Neural progenitor cell (in vitro differentiated cells): ENCODE measurements around the gene SLC16A5. TPM values are rescaled to one million over a fixed set of nuclear protein-coding genes. Genes with fewer than 3 reads are reported as not detected.
"Not testable (repeated sequence)": the region's sequence is repeated elsewhere in the genome, so short reads cannot be mapped to it uniquely, and the experiment has no call there.

Experiments
- DNase-seq: peaks from one replicate; pipeline ENCODE4 v3.0.0-alpha.2; 2016; ENCODE audit warnings: low spot score
- H2AFZ ChIP-seq: fragments of 200-600 bp; sonication (generic); replicated peaks from 2 replicates; pipeline ENCODE4 v1.6.1; 2016; ENCODE audit warnings: antibody characterized with exemption
- H3F3A ChIP-seq: fragments of 200-600 bp; sonication (generic); 2 replicates; pipeline ENCODE4 v1.6.1; 2016; ENCODE audit warnings: antibody characterized with exemption, low read depth
- H3K27ac ChIP-seq: fragments of 200-600 bp; sonication (generic); 2 replicates; pipeline ENCODE4 v1.5.1; 2016; ENCODE audit warnings: mild to moderate bottlenecking
- H3K27me3 ChIP-seq: fragments of 200-600 bp; sonication (generic); 2 replicates; pipeline ENCODE4 v1.6.1; 2016; ENCODE audit warnings: mild to moderate bottlenecking, moderate library complexity
- H3K36me3 ChIP-seq: fragments of 200-600 bp; sonication (generic); 2 replicates; pipeline ENCODE4 v1.5.1; 2016
- H3K4me1 ChIP-seq: fragments of 200-600 bp; sonication (generic); 2 replicates; pipeline ENCODE4 v1.6.1; 2016; ENCODE audit warnings: mixed run types
- H3K4me2 ChIP-seq: fragments of 200-600 bp; sonication (generic); 2 replicates; pipeline ENCODE4 v1.6.1; 2016
- H3K4me3 ChIP-seq: fragments of 200-600 bp; sonication (generic); 2 replicates; pipeline ENCODE4 v1.5.1; 2016
- H3K79me2 ChIP-seq: fragments of 200-600 bp; sonication (generic); 2 replicates; pipeline ENCODE4 v1.6.1; 2016; ENCODE audit warnings: low read depth
- H3K9ac ChIP-seq: fragments of 200-600 bp; sonication (generic); 2 replicates; pipeline ENCODE4 v1.6.1; 2016
- H3K9me3 ChIP-seq: fragments of 200-600 bp; sonication (generic); 2 replicates; pipeline ENCODE4 v1.5.1; 2016; ENCODE audit warnings: low read depth
- H4K20me1 ChIP-seq: fragments of 200-600 bp; sonication (generic); 2 replicates; pipeline ENCODE4 v1.6.1; 2016; ENCODE audit warnings: low read depth
- H3K27ac Mint-ChIP-seq: 3 replicates; pipeline ENCODE4 v1.8.0; 2021; ENCODE audit warnings: mixed read lengths
- H3K27me3 Mint-ChIP-seq: 2 replicates; pipeline ENCODE4 v1.8.0; 2022; ENCODE audit warnings: low read depth, mild to moderate bottlenecking, inconsistent platforms, moderate library complexity, mixed read lengths; ENCODE audit not compliant: insufficient read depth
- H3K36me3 Mint-ChIP-seq: 3 replicates; pipeline ENCODE4 v1.8.0; 2021; ENCODE audit warnings: mixed read lengths
- H3K4me1 Mint-ChIP-seq: 3 replicates; pipeline ENCODE4 v1.8.0; 2021; ENCODE audit warnings: mixed read lengths
- H3K4me3 Mint-ChIP-seq: 3 replicates; pipeline ENCODE4 v1.8.0; 2021; ENCODE audit warnings: mild to moderate bottlenecking, moderate library complexity, mixed read lengths
- H3K9me3 Mint-ChIP-seq: 3 replicates; pipeline ENCODE4 v1.8.0; 2020; ENCODE audit warnings: mixed read lengths
- CTCF ChIP-seq: fragments of 200-600 bp; sonication (generic); IDR thresholded peaks from 2 replicates; pipeline ENCODE4 v1.5.1; 2017; ENCODE audit warnings: antibody characterized with exemption, mild to moderate bottlenecking
- EZH2 ChIP-seq: fragments of 200-600 bp; sonication (generic); IDR thresholded peaks from 2 replicates; pipeline ENCODE4 v1.6.1; 2017; ENCODE audit warnings: antibody characterized with exemption, mild to moderate bottlenecking, moderate library complexity
- EZH2phosphoT487 ChIP-seq: fragments of 200-600 bp; sonication (generic); IDR thresholded peaks from 2 replicates; pipeline ENCODE4 v1.6.1; 2017; ENCODE audit warnings: antibody characterized with exemption
- total RNA-seq: library from RNA; depleted of rRNA; stranded (reverse); fragments of >200 nt; gene quantifications from 2 replicates; pipeline ENCODE4 v1.2.3, GENCODE V29; 2015; ENCODE audit warnings: low replicate concordance

SLC16A5 gene
- total RNA-seq, 1 donor from 2014 or later, result 3.4 TPM

DNA sequence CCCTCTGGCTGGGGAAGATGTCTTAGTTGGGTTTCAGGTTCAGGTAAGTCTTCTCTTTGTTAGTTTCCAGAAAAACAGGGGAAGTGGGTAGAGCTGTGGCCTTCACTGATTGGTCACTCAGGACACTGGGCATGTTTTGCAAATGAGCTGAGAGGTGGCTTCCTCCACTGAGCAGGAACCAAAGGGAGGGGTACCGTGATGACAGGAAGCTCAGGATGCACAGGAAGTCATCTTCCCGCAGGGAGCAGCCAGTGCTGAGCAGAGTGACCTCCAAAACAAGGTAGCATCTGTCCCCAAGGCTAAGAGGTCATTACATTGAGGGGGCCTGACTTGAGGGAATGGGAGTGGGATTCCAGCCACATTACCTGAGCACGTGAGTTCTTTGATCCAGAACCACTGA is 38.2 kb downstream of the SLC16A5 start:
- Mint-ChIP-seq H3K4me1 (peaks cover 9% of the 10 kb centered on the region), H3K4me3 (no peak overlapping the region), H3K27ac (no peak overlapping the region), H3K36me3 (peaks cover 10% of the 10 kb centered on the region), H3K9me3 (no peaks in the 10 kb centered on the region), H3K27me3 (peaks cover 3% of the 10 kb centered on the region)
- Histone ChIP-seq H3K4me3 (no peak overlapping the region), H3K27ac (no peak overlapping the region), H3F3A (peaks cover 27% of the 10 kb centered on the region), H3K9me3 (no peaks in the 10 kb centered on the region), H3K9ac (no peak overlapping the region), H3K27me3 (no peaks in the 10 kb centered on the region), H3K4me1 (peaks cover 7% of the 10 kb centered on the region), H3K4me2 (no peak overlapping the region), H2AFZ (no peak overlapping the region), H3K79me2 (peaks cover 17% of the 10 kb centered on the region), H3K36me3 (no peaks in the 10 kb centered on the region), H4K20me1 (peaks cover 16% of the 10 kb centered on the region)
- DNase-seq, result no peak
- no peak for TF ChIP-seq EZH2phosphoT487
- no peak for TF ChIP-seq EZH2
- no peak for TF ChIP-seq CTCF

GRCh38 chr17:75126954-75127353 is 39.2 kb downstream of the SLC16A5 start:
- H3K4me3 ChIP-seq, result no peak overlapping the region
- no peak overlapping the region for H3K9ac ChIP-seq
- peaks cover 37% of the 10 kb centered on the region for H3F3A ChIP-seq
- no peaks in the 10 kb centered on the region for H3K9me3 Mint-ChIP-seq
- H3K4me1 Mint-ChIP-seq, result peaks cover 9% of the 10 kb centered on the region
- H4K20me1 ChIP-seq, result peaks cover 16% of the 10 kb centered on the region
- H3K36me3 ChIP-seq, result no peaks in the 10 kb centered on the region
- no peak overlapping the region for H3K4me3 Mint-ChIP-seq
- H3K36me3 Mint-ChIP-seq, result peaks cover 8% of the 10 kb centered on the region
- H2AFZ ChIP-seq, result no peak overlapping the region
- peaks cover 17% of the 10 kb centered on the region for H3K79me2 ChIP-seq
- no peaks in the 10 kb centered on the region for H3K27me3 ChIP-seq
- TF ChIP-seq EZH2 (no peak), CTCF (no peak), EZH2phosphoT487 (no peak)
- no peak overlapping the region for H3K4me2 ChIP-seq
- peaks cover under 1% of the 10 kb centered on the region for H3K27me3 Mint-ChIP-seq
- no peaks in the 10 kb centered on the region for H3K9me3 ChIP-seq
- H3K27ac ChIP-seq, result no peak overlapping the region
- no peak overlapping the region for H3K27ac Mint-ChIP-seq
- H3K4me1 ChIP-seq, result peaks cover 7% of the 10 kb centered on the region
- no peak for DNase-seq

DNA sequence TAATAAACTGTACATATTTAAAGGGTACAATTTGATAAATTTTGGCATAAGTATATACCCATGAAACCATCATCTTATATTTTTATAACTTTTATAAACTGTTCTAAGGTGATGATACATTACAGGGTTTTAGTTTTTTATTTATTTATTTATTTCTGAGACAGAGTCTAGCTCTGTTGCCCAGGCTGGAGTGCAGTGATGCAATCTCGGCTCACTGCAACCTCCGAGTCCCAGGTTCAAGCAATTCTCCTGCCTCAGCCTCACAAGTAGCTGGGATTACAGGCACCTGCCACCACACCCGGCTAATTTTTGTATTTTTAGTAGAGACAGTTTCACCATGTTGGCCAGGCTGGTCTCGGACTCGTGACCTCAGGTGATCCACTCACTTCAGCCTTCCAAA is 40.2 kb downstream of the SLC16A5 start:
- H3F3A ChIP-seq, result peaks cover 47% of the 10 kb centered on the region
- not testable (repeated sequence) for DNase-seq, H3K9me3 ChIP-seq, H3K36me3 Mint-ChIP-seq, H2AFZ ChIP-seq, H3K36me3 ChIP-seq, H3K9me3 Mint-ChIP-seq, H3K4me2 ChIP-seq, H3K9ac ChIP-seq, H3K4me1 ChIP-seq, H3K27me3 Mint-ChIP-seq, H3K4me3 Mint-ChIP-seq, H3K4me3 ChIP-seq, H3K27me3 ChIP-seq
- H3K4me1 Mint-ChIP-seq, result peaks cover 12% of the 10 kb centered on the region
- H3K27ac ChIP-seq, result peak overlapping the region; percentile 58
- peak overlapping the region; percentile 87 for H3K27ac Mint-ChIP-seq
- H4K20me1 ChIP-seq, result peaks cover 16% of the 10 kb centered on the region
- peaks cover 17% of the 10 kb centered on the region for H3K79me2 ChIP-seq

DNA sequence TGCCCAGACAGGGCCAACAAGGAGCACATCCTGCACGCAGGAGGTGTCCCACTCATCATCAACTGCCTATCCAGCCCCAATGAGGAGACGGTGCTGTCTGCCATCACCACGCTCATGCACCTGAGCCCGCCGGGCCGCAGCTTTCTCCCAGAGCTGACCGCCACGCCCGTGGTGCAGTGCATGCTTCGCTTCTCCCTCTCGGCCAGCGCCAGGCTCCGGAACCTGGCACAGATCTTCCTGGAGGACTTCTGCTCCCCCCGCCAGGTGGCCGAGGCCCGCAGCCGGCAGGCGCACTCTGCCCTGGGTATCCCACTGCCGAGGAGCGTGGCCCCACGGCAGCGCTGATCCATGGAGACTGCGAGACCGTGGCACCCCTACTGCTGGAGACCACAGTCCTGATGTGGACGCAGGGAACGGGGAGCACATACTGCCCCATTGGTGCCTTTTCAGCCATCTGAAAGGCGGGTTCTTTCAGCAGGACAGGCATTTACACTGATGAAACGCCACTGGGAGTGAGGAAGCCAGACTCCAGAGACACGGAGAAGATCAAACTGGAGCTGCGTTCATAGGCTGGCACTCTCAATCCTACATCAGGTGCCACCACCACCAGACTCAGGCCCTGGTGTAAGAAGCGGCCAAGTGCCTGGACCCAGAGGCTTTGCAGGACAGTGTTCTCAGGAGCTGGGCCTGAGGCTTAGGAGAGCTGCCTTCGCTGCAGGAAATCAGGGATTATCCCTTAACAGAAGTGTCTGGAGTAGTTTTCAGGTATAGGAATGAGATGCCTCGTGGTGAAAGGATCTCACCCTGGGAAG is 41.1 kb downstream of the SLC16A5 start:
- H3K4me1 ChIP-seq, result peaks cover 7% of the 10 kb centered on the region
- no peak overlapping the region for H3K9ac ChIP-seq
- H3K27ac ChIP-seq, result peak overlapping the region; percentile 58
- Mint-ChIP-seq H3K4me3 (peak overlapping the region; percentile 74), H3K27ac (no peak overlapping the region), H3K9me3 (no peaks in the 10 kb centered on the region), H3K36me3 (peaks cover 8% of the 10 kb centered on the region), H3K27me3 (no peaks in the 10 kb centered on the region), H3K4me1 (peaks cover 12% of the 10 kb centered on the region)
- H3K9me3 ChIP-seq, result no peaks in the 10 kb centered on the region
- no peaks in the 10 kb centered on the region for H3K27me3 ChIP-seq
- H2AFZ ChIP-seq, result no peak overlapping the region
- TF ChIP-seq EZH2phosphoT487, result no peak
- no peak for TF ChIP-seq CTCF
- TF ChIP-seq EZH2, result no peak
- peaks cover 55% of the 10 kb centered on the region for H3F3A ChIP-seq
- H3K79me2 ChIP-seq, result peaks cover 17% of the 10 kb centered on the region
- DNase-seq, result no peak
- no peaks in the 10 kb centered on the region for H3K36me3 ChIP-seq
- H4K20me1 ChIP-seq, result peaks cover 16% of the 10 kb centered on the region
- H3K4me3 ChIP-seq, result no peak overlapping the region
- H3K4me2 ChIP-seq, result no peak overlapping the region
